ENCODE data around the gene RASL11A.
"Not testable (repeated sequence)": the region's sequence is repeated elsewhere in the genome, so short reads cannot be mapped to it uniquely, and the experiment has no call there.

The RASL11A gene, protein sequence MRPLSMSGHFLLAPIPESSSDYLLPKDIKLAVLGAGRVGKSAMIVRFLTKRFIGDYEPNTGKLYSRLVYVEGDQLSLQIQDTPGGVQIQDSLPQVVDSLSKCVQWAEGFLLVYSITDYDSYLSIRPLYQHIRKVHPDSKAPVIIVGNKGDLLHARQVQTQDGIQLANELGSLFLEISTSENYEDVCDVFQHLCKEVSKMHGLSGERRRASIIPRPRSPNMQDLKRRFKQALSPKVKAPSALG

GRCh38 chr13:27270594-27271520, at the start of gene RASL11A:
RASL11A (plus strand) TSS chr13:27270830; CDS start chr13:27270945, 115 bp downstream.
- TF ChIP-seq, protein P1, sequence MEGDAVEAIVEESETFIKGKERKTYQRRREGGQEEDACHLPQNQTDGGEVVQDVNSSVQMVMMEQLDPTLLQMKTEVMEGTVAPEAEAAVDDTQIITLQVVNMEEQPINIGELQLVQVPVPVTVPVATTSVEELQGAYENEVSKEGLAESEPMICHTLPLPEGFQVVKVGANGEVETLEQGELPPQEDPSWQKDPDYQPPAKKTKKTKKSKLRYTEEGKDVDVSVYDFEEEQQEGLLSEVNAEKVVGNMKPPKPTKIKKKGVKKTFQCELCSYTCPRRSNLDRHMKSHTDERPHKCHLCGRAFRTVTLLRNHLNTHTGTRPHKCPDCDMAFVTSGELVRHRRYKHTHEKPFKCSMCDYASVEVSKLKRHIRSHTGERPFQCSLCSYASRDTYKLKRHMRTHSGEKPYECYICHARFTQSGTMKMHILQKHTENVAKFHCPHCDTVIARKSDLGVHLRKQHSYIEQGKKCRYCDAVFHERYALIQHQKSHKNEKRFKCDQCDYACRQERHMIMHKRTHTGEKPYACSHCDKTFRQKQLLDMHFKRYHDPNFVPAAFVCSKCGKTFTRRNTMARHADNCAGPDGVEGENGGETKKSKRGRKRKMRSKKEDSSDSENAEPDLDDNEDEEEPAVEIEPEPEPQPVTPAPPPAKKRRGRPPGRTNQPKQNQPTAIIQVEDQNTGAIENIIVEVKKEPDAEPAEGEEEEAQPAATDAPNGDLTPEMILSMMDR (IDR thresholded peaks at IDR 0.05; ENCODE audit: low read depth, low read length) = peak; percentile 76
- peak; percentile 91 for DNase-seq (ENCODE audit: low read depth, low spot score)
- H3K4me3 ChIP-seq (ENCODE audit: low read depth, low read length) = peak within 1 kb of the TSS; percentile 69
- in situ Hi-C loops (cut with HindIII; ENCODE audit: low sequenced_read_pairs) = no loop called here

DNA sequence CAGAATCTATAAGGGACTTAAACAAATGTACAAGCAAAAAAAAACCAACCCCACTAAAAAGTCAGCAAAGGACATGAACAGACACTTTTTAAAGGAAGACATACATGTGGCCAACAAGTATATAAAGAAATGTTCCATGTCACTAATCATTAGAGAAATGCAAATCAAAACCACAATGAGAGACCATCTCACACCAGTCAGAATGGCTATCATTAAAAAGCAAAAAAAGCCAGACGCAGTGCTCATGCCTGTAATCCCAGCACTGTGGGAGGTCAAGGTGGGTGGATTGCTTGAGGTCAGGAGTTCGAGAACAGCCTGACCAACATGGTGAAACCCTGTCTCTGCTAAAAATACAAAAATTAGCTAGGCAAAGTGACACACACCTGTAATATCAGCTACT, 48.5 kb upstream of the RASL11A start:
- in situ Hi-C loops (cut with HindIII; ENCODE audit: low sequenced_read_pairs); DNase-seq (ENCODE audit: low read depth, low spot score); H3K4me3 ChIP-seq (ENCODE audit: low read depth, low read length): not testable (repeated sequence)

- in situ Hi-C loops (cut with HindIII; ENCODE audit: low sequenced_read_pairs) = no loop called here
- no peak overlapping the region for H3K4me3 ChIP-seq (ENCODE audit: low read depth, low read length)
- TF ChIP-seq, protein P1 (IDR thresholded peaks at IDR 0.05; ENCODE audit: low read depth, low read length) = no peak
Measured at GRCh38 chr13:27226991-27227390, 43.6 kb upstream of the RASL11A start.

DNA sequence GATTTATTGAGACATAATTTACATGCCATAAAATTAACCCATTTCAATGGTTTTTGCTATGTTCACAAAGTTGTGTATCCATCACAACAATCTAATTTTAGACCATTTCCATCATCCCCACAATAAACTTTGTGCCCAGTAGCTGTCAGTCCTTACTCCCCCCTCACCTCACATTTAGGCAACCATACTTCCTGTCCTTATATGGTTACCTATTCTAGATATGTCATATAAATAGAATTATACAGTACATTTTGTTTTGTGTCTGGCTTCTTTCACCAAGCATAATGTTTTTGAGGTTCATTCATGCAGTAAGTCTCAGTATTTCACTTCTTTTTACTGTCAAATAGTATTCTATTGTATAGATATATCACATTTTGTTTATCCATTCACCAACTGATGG, 42.5 kb upstream of the RASL11A start:
- DNase-seq (ENCODE audit: low read depth, low spot score) = no peak
- in situ Hi-C loops (cut with HindIII; ENCODE audit: low sequenced_read_pairs) = no loop called here
- no peak overlapping the region for H3K4me3 ChIP-seq (ENCODE audit: low read depth, low read length)
- TF ChIP-seq, protein P1 (IDR thresholded peaks at IDR 0.05; ENCODE audit: low read depth, low read length) = no peak

More at GRCh38 chr13:27226991-27227390, 43.6 kb upstream of the RASL11A start:
- no peak for DNase-seq (ENCODE audit: low read depth, low spot score)

DNA sequence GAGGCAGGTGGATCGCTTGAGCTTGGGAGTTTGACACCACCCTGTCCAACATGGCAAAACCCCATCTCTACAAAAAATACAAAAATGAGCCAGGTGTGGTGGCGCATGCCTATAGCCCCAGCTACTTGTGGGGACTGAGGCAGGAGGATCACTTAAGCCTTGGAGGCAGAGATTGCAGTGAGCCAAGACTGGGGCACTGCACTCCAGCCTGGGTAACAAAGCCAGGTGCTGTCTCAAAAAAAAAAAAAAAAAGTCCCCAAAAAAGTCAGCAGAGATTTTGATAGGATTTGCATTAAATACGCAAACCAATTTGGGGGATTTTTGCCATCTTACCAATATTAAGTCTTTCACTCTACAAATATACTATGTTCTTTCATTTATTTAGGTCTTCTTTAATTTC, 41.0 kb upstream of the RASL11A start:
- H3K4me3 ChIP-seq (ENCODE audit: low read depth, low read length) = no peak overlapping the region
- DNase-seq (ENCODE audit: low read depth, low spot score) = no peak
- TF ChIP-seq, protein P1 (IDR thresholded peaks at IDR 0.05; ENCODE audit: low read depth, low read length) = no peak
- in situ Hi-C loops (cut with HindIII; ENCODE audit: low sequenced_read_pairs) = no loop called here

- TF ChIP-seq, protein P1 (IDR thresholded peaks at IDR 0.05; ENCODE audit: low read depth, low read length) = no peak
- no peak for DNase-seq (ENCODE audit: low read depth, low spot score)
- in situ Hi-C loops (cut with HindIII; ENCODE audit: low sequenced_read_pairs) = no loop called here
- H3K4me3 ChIP-seq (ENCODE audit: low read depth, low read length) = no peak overlapping the region
Measured at GRCh38 chr13:27233964-27234363, 36.7 kb upstream of the RASL11A start.

DNA sequence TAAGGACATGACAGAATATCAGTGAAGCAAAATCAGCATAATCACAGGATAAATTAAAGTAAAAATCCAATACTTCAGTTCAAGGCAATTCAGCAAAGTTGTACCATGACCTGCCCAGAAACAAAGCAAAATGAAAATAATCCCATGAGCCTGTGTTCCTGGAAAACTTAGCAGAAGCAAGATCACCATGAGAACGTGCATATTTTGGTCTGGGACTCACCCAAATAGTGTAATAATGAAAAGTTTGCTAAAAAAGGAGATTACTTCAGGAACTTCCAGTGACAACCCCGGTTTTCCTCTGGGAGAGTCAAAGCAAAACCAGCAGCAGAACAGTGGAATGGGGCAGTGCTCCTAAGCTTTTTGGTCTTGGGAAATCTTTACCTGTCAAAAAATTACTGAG, 34.2 kb upstream of the RASL11A start:
- DNase-seq (ENCODE audit: low read depth, low spot score) = no peak
- TF ChIP-seq, protein P1 (IDR thresholded peaks at IDR 0.05; ENCODE audit: low read depth, low read length) = no peak

More for the DNA sequence above, 34.2 kb upstream of the RASL11A start:
- H3K4me3 ChIP-seq (ENCODE audit: low read depth, low read length) = no peak overlapping the region
- in situ Hi-C loops (cut with HindIII; ENCODE audit: low sequenced_read_pairs) = no loop called here
